ENCODE measurements around the gene DUSP7.

GRCh38 chr3:52063026-52063723 is 6.8 kb upstream of the DUSP7 start:
- TF ChIP-seq CTCF (IDR thresholded peaks at IDR 0.05) (no peak), POLR2A (IDR thresholded peaks at IDR 0.05) (no peak)

All from body of pancreas (tissue), 4 donors.